Measurements from ENCODE around the gene AMBRA1. TPM values are rescaled to one million over a fixed set of nuclear protein-coding genes. Genes with fewer than 3 reads are reported as not detected.

The AMBRA1 gene
- polyA plus RNA-seq, 1 of the 3 experiments (the other 2 are of a cell fraction), result 10.4 TPM

DNA sequence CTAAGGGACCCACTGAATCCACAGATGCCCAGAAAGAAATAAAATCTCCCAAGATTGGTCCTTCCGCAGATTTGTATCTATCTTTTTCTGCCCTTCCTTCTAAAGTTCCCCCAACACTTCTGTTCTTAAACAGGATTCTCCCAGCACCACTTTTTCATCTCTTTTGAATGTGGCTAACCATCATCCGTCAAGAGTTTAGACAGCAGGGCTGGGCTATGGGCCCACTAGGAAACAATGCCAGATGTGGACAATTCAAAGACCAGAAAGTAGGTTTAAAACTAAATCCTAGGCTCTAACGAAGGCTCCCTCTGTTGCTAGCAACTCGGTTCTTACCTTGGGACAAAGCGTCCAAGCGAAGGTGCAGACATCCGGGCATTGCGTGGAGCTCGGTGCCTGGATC, 100.0 kb downstream of the AMBRA1 start (continued):
- TF ChIP-seq ZBTB33 (IDR thresholded peaks at IDR 0.05; ENCODE audit: borderline replicate concordance, low read depth), result no peak
- TF ChIP-seq RXRA (IDR thresholded peaks at IDR 0.05; ENCODE audit: borderline replicate concordance, low read depth), result no peak
- no peak for TF ChIP-seq JUND (IDR thresholded peaks at IDR 0.05)

DNA sequence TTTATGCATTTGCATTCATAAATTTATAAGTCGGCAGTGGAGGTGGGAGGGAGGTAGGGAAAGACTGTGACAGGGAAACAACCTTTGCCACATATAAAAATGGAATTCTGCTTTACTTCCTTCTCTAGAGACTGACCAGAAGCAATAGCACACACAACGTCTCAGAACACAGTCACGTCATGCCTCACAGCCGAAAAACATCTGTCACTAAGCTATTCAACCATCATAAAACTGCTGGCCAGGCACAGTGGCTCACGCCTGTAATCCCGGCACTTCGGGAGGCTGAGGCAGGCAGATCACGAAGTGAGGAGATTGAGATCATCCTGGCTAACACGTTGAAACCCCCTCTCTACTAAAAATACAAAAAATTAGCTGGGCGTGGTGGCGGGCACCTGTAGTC, 101.3 kb downstream of the AMBRA1 start:
- TF ChIP-seq CHD2 (IDR thresholded peaks at IDR 0.05; ENCODE audit: low read length, partially characterized antibody) (no peak), NFIC (IDR thresholded peaks at IDR 0.05; ENCODE audit: borderline replicate concordance) (no peak), RFX5 (IDR thresholded peaks at IDR 0.05; ENCODE audit: low read length) (no peak), GABPA (IDR thresholded peaks at IDR 0.05; ENCODE audit: low read depth) (no peak), REST (IDR thresholded peaks at IDR 0.05; ENCODE audit: low read depth, low read length) (no peak), RXRA (IDR thresholded peaks at IDR 0.05; ENCODE audit: borderline replicate concordance, low read depth) (no peak), EZH2phosphoT487 (IDR thresholded peaks at IDR 0.05; ENCODE audit: borderline replicate concordance, low read depth) (no peak), JUND (IDR thresholded peaks at IDR 0.05) (no peak), SIN3A (IDR thresholded peaks at IDR 0.05; ENCODE audit: borderline replicate concordance, low read depth, low read length) (no peak), ELF1 (IDR thresholded peaks at IDR 0.05) (no peak), RAD21 (IDR thresholded peaks at IDR 0.05; ENCODE audit: low read length) (no peak), TAF1 (IDR thresholded peaks at IDR 0.05; ENCODE audit: borderline replicate concordance, low read depth, low read length) (no peak), MAX (IDR thresholded peaks at IDR 0.05; ENCODE audit: low read depth) (no peak), SMC3 (IDR thresholded peaks at IDR 0.05; ENCODE audit: low read depth, low read length) (no peak), MXI1 (IDR thresholded peaks at IDR 0.05; ENCODE audit: low read depth, low read length) (no peak), FOSL2 (IDR thresholded peaks at IDR 0.05; ENCODE audit: borderline replicate concordance, low read depth) (no peak)
- TF ChIP-seq, protein P1, sequence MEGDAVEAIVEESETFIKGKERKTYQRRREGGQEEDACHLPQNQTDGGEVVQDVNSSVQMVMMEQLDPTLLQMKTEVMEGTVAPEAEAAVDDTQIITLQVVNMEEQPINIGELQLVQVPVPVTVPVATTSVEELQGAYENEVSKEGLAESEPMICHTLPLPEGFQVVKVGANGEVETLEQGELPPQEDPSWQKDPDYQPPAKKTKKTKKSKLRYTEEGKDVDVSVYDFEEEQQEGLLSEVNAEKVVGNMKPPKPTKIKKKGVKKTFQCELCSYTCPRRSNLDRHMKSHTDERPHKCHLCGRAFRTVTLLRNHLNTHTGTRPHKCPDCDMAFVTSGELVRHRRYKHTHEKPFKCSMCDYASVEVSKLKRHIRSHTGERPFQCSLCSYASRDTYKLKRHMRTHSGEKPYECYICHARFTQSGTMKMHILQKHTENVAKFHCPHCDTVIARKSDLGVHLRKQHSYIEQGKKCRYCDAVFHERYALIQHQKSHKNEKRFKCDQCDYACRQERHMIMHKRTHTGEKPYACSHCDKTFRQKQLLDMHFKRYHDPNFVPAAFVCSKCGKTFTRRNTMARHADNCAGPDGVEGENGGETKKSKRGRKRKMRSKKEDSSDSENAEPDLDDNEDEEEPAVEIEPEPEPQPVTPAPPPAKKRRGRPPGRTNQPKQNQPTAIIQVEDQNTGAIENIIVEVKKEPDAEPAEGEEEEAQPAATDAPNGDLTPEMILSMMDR (IDR thresholded peaks at IDR 0.05), result no peak
- TF ChIP-seq, protein P2, sequence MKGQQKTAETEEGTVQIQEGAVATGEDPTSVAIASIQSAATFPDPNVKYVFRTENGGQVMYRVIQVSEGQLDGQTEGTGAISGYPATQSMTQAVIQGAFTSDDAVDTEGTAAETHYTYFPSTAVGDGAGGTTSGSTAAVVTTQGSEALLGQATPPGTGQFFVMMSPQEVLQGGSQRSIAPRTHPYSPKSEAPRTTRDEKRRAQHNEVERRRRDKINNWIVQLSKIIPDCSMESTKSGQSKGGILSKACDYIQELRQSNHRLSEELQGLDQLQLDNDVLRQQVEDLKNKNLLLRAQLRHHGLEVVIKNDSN (IDR thresholded peaks at IDR 0.05; ENCODE audit: borderline replicate concordance, low read depth), result no peak
- no peaks in the 10 kb centered on the region for H4K20me1 ChIP-seq (ENCODE audit: insufficient read depth)
- no peak overlapping the region for H2AFZ ChIP-seq (ENCODE audit: low read depth)
- no peaks in the 10 kb centered on the region for H3K9me2 ChIP-seq
- POLR2A ChIA-PET, result no interaction called here
- H3K79me2 ChIP-seq (ENCODE audit: insufficient read depth), result no peaks in the 10 kb centered on the region
- H3K9me3 ChIP-seq, result no peaks in the 10 kb centered on the region
- no peak overlapping the region for H3K27ac ChIP-seq (ENCODE audit: low read depth in 2 of 2, low read length in 1 of 2)
- H3K36me3 ChIP-seq (replicated peaks in 1 of 2; ENCODE audit: control insufficient read depth in 1 of 2, insufficient read depth in 2 of 2, low read length in 1 of 2), result peaks cover 8 to 18% of the 10 kb centered on the region in 2 experiments
- WGBS (ENCODE audit: low lambda C conversion rate), result 92% methylated on average over 11 of the region's 11 CpGs
- no peak overlapping the region for H3K4me3 ChIP-seq (ENCODE audit: low read depth in 2 of 2, low read length in 1 of 2)
- H3K4me1 ChIP-seq (ENCODE audit: control insufficient read depth in 1 of 2, insufficient read depth in 2 of 2, low read depth in 1 of 2, low read length in 1 of 2), result peaks cover 0 to 21% of the 10 kb centered on the region in 2 experiments; a peak in 1 of 4 replicates
- no peak for DNase-seq
- CTCF ChIA-PET, result interaction anchor here (1.0 to 8.3 kb wide), 8 partner anchors 10 to 123 kb away, joined by 3 to 131 read pairs (median 10); no protein-coding TSS in a partner anchor
- peaks cover 5% of the 10 kb centered on the region for H3F3A ChIP-seq (replicated peaks; ENCODE audit: insufficient read depth)
- no peak overlapping the region for H3K9ac ChIP-seq
- no peak overlapping the region for H3K4me2 ChIP-seq
- no peaks in the 10 kb centered on the region for H3K27me3 ChIP-seq (ENCODE audit: insufficient read depth)
